Measurements from ENCODE around the gene RNLS. TPM values are rescaled to one million over a fixed set of nuclear protein-coding genes. Genes with fewer than 3 reads are reported as not detected.

RNLS gene
- total and polyA plus RNA-seq, 4 donors = 5.8 to 11.6 (median 7.9) TPM

DNA sequence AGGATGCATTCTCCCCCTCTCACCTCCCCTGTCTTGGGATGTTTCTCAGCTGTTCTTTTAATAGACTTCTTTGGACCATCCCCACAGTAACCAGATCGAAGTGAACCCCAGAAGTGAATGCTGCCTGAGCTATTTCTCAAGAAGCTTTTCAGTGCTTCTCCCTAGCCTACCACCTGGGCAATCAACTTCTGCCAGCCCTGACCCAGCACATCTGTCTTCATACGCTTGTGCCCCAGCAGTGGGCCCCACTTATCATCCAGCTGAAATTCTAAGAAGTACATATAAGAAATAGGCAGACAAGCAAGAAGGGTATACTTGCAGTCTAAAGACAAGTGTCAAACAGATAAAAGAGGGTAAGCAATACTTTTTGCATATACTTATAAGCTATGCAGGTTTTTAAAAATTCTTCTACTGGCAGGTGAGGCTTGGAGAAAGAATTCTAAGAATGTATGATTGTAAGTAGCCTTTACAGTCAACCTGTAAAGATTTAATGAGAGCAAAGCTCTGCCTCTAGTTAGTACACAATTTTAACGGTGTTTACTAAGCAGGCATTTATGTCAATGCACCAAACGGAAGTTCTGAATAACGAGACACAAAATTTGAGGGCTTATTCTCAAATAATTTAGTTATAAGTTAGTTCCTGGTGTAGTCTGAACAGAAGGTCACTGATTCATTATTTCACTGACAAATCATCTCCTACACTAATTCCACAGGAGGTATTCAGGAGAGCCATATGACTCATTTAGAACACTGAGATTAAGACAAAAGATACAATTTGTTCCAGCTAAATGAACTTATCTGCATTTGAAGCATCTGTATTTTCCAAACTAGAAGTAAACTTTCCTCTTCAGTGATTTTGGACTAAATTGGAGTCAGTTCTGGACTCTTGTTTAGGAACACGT, 83.3 kb downstream of the RNLS start:
- Histone ChIP-seq H3K9me3 (ENCODE audit: control insufficient read depth in 4 of 4, insufficient read depth in 3 of 4, low read length in 3 of 4) (no peaks in the 10 kb centered on the region), H3K36me3 (ENCODE audit: control insufficient read depth in 4 of 4, insufficient read depth in 4 of 4, low read length in 4 of 4) (no peaks in the 10 kb centered on the region), H3K4me1 (ENCODE audit: control insufficient read depth in 5 of 5, insufficient read depth in 5 of 5, low read length in 5 of 5) (peaks cover 0 to 16% (median 0%) of the 10 kb centered on the region in 5 donors), H3K9ac (ENCODE audit: insufficient read depth in 1 of 2, low read length in 2 of 2) (no peak overlapping the region), H3K4me3 (no peak overlapping the region), H3K27ac (ENCODE audit: low read depth in 1 of 2, low read length in 1 of 2) (no peak overlapping the region), H3K27me3 (ENCODE audit: control insufficient read depth in 3 of 3, insufficient read depth in 3 of 3, low read length in 2 of 3) (no peaks in the 10 kb centered on the region)
- ATAC-seq (ENCODE audit: insufficient read depth, low FRiP score) (no peak), DNase-seq (no peak)
- TF ChIP-seq, protein P1, sequence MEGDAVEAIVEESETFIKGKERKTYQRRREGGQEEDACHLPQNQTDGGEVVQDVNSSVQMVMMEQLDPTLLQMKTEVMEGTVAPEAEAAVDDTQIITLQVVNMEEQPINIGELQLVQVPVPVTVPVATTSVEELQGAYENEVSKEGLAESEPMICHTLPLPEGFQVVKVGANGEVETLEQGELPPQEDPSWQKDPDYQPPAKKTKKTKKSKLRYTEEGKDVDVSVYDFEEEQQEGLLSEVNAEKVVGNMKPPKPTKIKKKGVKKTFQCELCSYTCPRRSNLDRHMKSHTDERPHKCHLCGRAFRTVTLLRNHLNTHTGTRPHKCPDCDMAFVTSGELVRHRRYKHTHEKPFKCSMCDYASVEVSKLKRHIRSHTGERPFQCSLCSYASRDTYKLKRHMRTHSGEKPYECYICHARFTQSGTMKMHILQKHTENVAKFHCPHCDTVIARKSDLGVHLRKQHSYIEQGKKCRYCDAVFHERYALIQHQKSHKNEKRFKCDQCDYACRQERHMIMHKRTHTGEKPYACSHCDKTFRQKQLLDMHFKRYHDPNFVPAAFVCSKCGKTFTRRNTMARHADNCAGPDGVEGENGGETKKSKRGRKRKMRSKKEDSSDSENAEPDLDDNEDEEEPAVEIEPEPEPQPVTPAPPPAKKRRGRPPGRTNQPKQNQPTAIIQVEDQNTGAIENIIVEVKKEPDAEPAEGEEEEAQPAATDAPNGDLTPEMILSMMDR (IDR thresholded peaks at IDR 0.05; ENCODE audit: control extremely low read depth, extremely low read depth) = no peak
- 78 to 83% methylated on average over 6 of the region's 6 CpGs for WGBS, 2 donors

DNA sequence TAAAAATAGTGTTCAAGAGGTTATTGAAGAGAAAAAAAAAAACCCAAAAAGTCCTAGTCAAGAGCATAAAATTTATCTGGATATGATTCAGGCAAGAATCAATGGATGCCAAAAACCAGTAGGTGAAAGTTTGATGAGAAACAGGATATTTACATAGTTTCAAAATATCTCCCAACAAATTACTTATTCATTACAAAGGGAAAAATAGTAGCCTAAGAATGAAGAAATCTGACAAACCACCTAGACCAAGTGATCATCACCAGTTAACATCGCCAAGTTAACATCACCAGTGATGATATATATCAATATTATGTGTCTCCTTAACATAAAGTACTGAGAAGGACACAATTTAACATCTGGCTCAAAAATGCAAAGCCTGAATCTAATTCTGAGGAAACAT, 85.2 kb downstream of the RNLS start:
- DNase-seq = no peak
- 98 to 100% methylated on average over 1 of the region's 1 CpG for WGBS, 2 donors
- H3K9me3 ChIP-seq (ENCODE audit: control insufficient read depth in 4 of 4, insufficient read depth in 3 of 4, low read length in 3 of 4) = no peaks in the 10 kb centered on the region
- H3K27ac ChIP-seq (ENCODE audit: low read depth in 1 of 2, low read length in 1 of 2) = no peak overlapping the region
- TF ChIP-seq, protein P1 (IDR thresholded peaks at IDR 0.05; ENCODE audit: control extremely low read depth, extremely low read depth) = no peak
- no peak overlapping the region for H3K9ac ChIP-seq (ENCODE audit: insufficient read depth in 1 of 2, low read length in 2 of 2)
- no peak overlapping the region for H3K4me3 ChIP-seq
- peaks cover 0 to 27% (median 2%) of the 10 kb centered on the region in 5 donors for H3K4me1 ChIP-seq (ENCODE audit: control insufficient read depth in 5 of 5, insufficient read depth in 5 of 5, low read length in 5 of 5)
- H3K36me3 ChIP-seq (ENCODE audit: control insufficient read depth in 4 of 4, insufficient read depth in 4 of 4, low read length in 4 of 4) = no peaks in the 10 kb centered on the region
- no peak for ATAC-seq (ENCODE audit: insufficient read depth, low FRiP score)
- no peaks in the 10 kb centered on the region for H3K27me3 ChIP-seq (ENCODE audit: control insufficient read depth in 3 of 3, insufficient read depth in 3 of 3, low read length in 2 of 3)

DNA sequence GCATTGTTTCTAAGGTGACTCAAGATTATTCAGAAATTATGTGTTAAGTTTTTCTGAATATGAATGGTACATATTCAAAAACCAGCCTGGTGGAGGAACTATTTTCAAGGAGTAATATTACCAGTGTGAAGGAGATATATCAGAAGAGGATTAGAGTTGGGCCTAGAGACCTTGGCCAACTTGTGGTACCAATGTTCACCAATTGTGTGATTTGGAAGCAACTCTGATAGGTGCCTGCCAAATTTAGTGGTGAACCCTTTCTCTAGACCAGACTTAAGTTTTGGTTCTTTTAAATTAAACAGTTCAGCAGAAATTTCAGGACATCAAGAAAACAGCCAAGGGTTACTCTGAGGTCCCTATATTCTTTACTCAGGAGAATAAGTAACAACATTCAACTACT, 88.6 kb downstream of the RNLS start:
- Histone ChIP-seq H3K9ac (ENCODE audit: insufficient read depth in 1 of 2, low read length in 2 of 2) (no peak overlapping the region), H3K36me3 (ENCODE audit: control insufficient read depth in 4 of 4, insufficient read depth in 4 of 4, low read length in 4 of 4) (no peaks in the 10 kb centered on the region), H3K9me3 (ENCODE audit: control insufficient read depth in 4 of 4, insufficient read depth in 3 of 4, low read length in 3 of 4) (no peaks in the 10 kb centered on the region), H3K27ac (ENCODE audit: low read depth in 1 of 2, low read length in 1 of 2) (no peak overlapping the region), H3K4me3 (no peak overlapping the region), H3K27me3 (ENCODE audit: control insufficient read depth in 3 of 3, insufficient read depth in 3 of 3, low read length in 2 of 3) (no peaks in the 10 kb centered on the region), H3K4me1 (ENCODE audit: control insufficient read depth in 5 of 5, insufficient read depth in 5 of 5, low read length in 5 of 5) (peaks cover 0 to 28% (median 2%) of the 10 kb centered on the region in 5 donors)
- TF ChIP-seq, protein P1 (IDR thresholded peaks at IDR 0.05; ENCODE audit: control extremely low read depth, extremely low read depth) = no peak
- ATAC-seq (ENCODE audit: insufficient read depth, low FRiP score) = no peak
- DNase-seq = no peak

Measured in lung (tissue), 12 donors.